Fibroblast of skin of left biceps (primary cell): Measurements from ENCODE around the gene TCEAL4.

Source experiments
- DNase-seq, 2 experiments: peaks; one replicate each; pipeline ENCODE4 v3.0.0-alpha.2; 2013; ENCODE audit warnings: low read depth in 2 of 2

The TCEAL4 gene

DNA sequence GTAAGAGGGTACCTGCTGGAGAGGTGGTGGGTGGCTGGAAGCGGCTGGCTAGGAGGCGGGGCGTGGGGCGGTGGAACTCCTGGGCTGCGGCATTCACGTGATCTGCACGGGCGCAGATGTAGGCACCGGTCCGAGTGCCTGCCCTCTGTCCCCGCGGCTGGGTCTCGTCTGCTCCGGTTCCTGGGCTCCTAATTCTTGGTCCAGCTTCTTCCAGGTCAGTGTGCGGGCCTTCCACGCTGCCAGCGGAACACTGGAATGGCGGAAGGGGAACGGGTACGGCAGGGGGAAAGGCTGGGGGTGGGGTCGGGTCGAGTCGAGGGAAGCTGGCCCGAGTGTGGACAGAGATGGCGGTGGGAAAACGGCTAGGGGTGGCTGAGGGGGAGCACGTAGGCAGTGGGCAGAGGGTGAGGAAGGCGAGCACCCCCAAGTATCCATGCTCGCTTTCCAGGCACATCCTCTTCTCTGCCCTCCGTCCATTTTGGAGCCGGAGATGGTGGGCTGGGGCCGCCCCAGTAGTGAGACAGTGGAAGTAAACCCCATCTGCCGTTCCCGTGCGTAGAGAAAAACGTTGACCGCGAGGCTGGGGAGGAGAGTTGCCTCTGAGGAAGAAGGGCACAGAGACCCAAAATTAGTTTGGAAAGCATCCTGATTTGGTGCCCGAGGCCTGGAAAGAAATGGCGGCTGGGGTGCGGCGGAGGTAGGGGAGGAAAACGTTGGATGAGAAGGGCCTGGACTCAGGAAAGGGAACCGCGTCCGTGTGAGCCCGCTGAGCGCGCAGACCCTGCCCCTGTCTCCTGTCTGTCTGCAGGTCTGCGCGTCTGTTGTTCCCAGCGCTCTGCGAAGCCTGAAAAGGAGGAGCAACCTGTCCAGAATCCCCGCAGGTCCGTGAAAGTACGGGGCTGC, at the start of gene TCEAL4:
Gene TCEAL4 (plus strand): TSS at position 105 of the 903 bp plus-strand sequence. CDS start 1,161 bp downstream, outside the sequence.
- no peak for DNase-seq

DNA sequence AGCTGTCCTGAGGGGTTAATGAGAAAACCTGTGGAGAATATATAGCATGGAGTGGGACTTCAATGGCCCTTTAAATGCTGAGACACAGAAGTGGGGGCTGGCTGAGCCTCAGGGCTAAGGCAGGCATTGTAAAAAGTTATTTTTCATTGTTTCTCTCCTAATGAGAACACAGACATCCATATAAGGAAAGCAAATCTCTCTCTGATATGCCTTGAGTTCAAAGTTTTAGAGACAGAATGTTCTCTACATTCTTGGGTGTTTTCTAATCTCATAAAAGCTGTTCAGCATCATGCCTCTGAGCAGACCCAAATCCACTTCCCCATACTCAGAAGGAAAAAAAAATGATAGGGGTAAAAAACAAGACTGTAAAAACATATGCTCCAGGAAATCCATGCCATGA, 49.2 kb upstream of the TCEAL4 start:
- DNase-seq: no peak

DNA sequence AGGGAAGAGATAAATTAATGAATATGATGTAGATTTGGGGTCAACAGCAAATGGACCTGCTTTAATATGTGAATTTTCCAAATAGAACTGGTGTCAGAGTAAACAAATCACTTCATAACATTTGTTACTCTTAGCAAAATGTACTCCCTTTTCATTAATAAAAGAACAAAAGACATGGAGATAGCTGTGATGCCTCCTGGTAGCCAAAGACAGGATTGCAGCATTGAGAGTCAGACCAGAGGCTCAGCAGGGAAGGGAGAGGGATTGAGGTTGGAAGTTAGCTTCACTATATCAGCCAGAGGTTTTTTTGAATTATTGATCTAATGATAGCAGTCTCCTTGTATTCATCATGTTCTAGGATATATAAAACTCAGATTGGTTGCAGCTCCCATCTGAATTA, 48.6 kb upstream of the TCEAL4 start:
- no peak for DNase-seq

DNA sequence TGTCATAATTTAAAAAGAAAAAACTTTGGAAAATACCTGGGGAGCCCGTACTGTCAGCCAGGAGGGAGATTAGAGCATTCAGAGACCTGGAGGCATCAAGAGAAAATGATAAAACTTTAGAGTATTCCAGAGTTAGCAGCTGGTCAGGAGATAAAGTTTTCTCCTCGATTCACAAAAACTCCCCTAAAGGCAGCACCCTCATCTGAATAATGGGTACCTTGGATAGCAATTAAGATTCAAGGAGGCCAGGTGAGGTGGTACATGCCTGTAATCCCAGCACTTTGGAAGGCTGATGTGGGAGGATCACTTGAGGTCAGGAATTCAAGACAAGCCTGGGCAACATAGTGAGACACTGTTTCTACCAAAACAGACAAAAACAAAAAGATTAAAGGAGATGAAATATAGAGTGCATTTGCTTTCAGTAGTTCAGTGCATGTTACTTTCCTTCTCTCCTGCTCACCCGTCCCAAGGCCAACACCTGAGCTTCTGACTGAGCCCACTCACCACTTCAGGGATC, 47.4 kb upstream of the TCEAL4 start:
- no peak for DNase-seq

DNA sequence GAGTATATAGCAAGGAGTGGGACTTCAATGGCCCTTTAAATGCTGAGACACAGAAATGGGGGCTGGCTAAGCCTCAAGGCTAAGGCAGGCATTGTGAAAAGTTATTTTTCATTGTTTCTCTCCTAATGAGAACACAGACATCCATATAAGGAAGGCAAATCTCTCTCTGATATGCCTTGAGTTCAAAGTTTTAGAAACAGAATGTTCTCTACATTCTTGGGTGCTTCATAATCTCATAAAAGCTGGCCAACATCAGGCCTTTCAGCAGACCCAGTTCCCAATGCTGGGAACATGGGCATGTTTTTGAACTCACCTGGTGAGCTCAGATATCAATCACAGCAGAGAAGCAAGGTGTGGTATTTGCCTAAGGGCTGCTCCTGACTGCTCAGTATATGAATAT, 46.6 kb upstream of the TCEAL4 start:
- DNase-seq: no peak

DNA sequence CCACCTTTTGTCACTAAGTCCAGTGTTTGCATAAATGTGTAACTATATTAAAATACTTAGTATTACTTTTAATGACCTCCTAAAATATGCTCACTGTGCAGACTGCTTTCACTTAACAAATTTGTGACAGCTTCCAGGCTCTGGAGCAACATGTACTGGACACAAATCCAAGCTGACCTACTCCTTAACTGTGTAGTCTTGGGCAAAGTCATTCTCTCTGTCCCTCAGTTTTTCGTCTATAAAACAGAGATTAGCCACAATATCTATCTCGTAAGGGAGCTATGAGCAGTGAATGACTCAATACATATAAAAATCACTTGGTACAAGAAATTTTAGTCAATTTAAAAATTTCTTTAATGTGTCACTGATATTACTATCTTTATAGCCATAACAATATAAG, 45.6 kb upstream of the TCEAL4 start:
- DNase-seq: no peak

DNA sequence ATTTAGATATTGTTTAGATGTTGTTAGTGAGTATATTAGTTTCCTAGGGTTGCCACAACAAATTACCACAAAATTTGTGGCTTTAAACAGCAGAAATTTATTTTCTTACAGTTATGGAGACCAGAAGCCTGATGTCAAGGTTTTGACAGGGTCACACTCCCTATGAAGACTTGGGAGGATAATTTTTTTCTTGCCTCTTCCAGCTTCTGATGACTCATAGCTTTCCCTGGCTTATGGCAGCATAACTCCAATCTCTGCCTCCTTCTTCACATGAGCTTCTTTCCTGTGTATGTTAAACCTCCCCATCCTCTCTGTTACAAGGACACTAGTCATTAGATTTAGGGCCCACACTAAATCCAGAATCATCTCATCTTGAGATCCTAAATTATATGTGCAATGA, 45.2 kb upstream of the TCEAL4 start:
- DNase-seq: no peak

DNA sequence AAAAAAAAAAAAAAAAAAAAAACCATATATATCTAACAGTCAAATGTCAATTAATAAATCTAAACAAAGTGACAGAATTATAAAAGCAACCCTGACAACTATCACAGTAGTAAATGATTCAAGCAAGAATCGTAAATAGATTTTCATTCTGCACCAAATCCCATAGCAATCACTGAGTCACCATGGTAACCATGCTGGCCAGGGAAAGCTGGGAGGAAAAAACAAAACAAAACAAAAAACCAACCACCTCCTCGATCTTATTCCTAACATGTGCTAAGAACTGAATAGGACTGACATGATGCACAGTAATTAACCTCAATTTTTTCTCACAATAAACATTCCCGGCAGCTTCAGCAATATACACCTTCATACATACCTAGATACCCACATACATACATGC, 35.4 kb upstream of the TCEAL4 start:
- DNase-seq: no peak

DNA sequence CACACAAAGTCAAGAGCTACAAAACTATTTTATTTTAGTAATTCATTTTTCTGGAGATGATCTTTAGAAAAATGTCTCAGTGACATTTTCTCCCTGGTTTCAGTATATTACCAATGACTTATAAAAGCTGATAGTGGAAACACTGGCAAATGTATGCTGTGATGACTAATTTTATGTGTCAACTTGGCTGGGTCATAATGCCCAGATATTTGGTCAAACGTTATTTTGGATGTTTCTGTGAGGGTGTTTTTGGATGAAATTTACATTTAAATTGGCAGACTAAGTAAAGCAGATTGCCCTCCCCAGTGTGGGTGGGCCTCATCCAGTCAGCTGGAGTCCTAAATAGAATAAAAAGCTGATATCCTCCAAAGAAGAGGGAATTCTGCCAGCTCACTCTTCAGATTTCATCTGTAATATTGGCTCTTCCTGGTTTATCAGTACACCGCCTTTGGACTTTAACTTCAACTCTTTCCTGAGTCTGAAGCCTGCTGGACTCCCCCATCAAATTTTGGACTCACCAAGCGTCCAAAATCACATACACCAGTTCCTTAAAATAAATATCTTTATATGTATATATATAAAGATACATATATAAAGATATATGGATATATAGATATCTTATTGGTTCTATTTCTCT, 34.8 kb upstream of the TCEAL4 start:
- no peak for DNase-seq

DNA sequence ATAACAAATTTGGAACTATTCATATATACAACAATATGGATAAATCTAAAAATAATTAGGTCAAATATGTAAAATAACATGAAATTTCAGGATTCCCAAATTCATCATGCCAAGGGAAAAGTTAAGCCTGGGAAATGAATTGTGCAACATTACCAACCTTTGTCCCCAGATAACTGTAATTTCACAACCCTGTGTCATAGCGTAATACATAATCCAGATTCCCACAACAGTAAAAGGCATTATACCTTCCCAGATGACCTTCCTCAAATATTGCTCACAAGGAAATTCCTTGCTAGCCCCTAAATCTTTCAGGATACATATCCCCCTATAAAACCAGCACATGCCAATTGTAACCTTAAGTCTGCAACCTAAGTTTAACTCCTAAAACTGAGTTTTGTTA, 33.1 kb upstream of the TCEAL4 start:
- DNase-seq: no peak

DNA sequence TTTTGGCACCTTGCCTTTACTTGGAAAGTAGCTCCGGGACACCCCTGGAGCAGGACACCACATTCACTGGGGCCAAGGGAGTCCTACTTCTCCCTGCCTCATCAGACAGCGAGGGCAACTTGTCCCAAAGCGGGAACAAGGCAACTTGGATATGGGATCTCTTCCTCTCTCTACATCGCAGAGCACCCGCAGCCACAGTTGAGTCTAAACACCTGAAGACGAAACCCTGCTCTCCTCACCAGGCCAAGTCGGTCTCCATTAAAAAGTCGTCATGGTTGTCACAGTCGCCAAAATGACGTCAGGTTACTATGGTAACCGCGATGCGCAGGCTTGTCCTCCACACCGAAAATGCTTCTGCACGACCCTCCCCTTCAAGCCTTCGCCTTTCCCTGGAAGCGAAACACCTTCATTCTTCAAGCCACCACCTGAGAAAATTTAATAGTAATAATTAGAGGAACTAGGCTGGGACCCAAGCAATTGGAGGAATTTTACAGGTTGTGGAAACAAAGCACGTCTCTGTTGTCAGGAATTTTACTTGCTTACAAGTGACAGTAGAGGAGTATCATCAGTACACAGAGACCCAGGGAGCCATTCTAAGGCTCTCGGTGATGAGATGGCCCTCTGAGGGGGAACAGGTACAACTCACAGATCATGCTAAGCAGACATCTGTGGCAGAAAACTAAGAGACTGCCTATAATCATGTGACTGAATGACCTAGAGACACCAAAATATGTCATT, 30.5 kb upstream of the TCEAL4 start:
- peak in 1 of 2 experiments; percentile 21 for DNase-seq

DNA sequence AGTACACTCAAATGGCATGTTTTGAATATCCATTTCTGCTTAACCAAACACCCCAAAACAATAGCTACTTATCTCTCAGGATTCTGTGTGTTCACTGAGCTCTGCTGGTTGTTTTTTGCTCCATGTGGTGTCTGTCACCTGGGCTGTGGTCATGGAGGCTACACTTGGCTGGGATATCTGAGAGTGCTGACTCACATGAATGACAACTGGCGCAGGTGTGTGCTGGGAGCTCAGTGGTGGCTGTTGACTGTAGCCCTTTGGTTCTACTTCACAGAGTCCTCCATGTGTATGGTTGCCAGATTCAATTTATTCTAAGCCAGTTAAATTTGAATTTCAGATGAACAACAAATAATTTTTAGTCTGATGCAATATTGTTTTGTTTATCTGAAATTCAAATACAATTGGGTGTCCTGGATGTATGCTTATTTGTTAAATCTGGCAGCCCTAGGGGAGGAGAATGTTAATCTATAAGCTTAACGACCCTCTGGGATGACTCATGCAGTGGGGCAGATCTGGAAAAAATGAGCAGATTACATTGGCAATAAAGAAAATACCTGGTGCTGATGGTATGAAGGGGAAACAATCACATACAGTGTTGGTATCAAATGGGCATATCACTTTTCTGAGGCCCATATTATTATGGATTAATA, 28.2 kb upstream of the TCEAL4 start:
- DNase-seq: no peak

DNA sequence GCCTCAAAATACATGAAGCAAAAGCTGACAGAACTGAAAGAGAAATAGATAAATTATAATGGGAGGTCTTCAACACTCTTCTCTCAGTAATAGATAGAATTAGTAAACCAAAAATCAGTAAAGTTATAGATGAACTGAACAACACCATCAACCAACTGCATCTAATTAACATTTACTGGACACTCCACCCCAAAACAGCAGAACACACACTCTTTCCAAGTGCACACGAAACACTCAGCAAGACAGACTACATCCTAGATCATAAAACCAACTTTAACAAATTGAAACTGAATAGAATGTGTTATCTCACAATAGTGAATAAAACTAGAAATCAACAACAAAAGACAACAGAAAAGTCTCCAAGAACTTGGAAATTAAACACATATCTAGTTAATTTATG, 25.1 kb upstream of the TCEAL4 start:
- DNase-seq: no peak

DNA sequence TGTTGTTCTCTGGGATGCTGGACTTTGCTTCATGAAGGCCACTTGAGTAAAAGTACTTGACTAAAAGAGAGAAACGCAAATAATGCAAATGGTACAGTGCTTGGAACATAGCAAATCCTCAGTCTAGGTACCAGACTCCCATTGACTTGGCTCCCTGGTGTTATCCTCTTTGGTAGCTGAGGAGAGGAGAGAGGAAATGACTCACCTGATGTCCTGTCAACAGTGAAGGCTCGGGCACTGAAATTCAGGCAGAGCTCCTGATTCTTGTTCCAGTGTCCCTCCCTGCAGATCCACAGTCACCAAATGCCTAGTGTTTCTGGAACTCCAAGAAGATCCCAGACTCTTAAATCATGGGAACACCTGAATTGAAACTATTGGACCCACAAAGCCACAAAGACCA, 22.5 kb upstream of the TCEAL4 start:
- no peak for DNase-seq

DNA sequence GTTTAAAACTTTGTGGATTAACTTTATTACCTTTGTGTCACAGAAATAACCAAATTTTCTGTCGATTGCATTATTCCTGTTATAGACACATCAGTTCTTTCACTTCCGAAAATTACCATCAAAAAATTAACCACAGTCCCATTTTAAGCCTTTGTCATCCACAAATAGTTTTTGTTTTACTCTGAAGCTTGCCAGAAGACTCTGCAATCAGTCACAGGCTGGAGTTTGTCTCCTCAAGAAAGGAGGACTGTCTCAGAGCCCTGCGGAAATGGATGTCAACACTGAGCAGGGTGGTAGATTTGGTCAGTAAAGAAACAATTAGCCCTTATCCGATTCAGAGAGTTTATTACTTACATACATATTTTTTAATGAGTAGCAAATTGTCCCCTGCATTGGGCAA, 20.1 kb upstream of the TCEAL4 start:
- no peak for DNase-seq

DNA sequence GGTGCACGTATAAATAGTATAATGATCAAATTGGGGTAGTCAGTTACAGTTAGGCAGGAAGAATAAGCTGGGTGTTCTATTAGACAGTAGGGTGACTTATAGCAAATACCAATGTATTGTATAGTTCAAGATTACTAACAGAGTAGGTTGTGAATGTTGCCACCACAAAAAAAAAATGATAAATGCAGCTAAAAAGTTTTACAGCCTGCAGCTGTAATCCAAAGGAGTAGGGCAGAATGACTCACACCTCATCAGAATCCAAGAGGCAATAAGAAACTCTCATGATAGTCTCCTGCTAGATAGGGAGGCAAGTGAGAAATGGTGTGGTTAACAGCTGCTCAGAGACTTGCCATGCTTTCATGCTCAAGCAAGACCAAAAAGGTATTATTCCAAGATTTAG, 19.6 kb upstream of the TCEAL4 start:
- DNase-seq: peak; percentile 29 to 36

DNA sequence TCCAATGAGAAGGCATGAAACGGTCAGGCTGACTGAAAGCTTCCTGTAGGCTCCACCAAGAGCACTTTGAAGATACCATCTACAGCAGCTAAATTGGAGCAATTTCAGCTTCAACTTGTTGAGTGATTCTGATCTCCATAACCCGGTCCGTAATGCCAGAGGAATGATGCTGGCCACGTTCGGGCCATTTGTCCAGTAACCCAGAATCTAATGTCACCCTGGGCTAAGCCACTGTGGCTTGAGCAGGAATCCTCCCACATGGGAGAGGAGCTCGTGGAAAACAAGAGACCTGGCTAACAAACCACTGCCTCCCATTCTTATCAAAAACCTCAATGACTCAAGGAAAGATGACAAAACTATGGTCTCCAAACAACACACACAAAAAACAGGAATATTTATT, 14.2 kb upstream of the TCEAL4 start:
- DNase-seq: no peak

DNA sequence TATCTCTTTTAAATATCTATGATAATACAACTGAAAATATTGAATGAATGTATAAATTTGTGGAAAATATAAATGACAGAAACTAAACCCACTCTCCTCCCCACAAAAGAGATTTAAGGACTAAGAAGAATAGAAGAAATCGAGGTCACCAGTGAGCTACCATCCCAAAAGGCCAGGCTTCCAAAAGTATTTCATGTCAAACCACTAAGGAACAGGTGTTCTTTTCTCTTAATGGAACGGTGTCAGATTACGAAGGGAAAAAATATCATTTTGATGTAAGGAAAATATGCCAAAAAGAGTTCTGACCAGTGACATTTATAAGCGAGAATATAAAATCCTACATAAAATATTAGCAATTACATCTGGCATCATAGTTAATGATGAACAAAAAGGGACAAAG, 13.6 kb upstream of the TCEAL4 start:
- DNase-seq: no peak

DNA sequence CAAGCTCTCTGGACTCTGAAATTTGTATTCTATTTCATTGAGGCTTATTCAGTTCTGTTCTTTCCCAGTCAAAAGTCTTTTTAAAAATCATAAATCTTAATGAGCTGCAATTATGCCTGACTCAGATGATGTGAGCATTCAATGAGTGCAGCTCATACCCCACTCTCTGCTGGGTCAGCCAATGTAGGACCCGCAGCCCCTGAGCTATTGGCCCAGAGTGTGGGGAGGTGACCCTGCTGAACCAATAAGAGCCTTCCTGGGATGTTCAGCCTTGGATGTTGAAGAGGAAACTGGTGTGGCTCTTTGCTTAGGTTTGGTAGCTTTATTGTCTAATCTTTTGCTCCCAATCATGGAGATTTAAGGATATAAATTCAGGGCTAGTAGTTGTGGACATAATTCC, 12.1 kb upstream of the TCEAL4 start:
- DNase-seq: no peak

DNA sequence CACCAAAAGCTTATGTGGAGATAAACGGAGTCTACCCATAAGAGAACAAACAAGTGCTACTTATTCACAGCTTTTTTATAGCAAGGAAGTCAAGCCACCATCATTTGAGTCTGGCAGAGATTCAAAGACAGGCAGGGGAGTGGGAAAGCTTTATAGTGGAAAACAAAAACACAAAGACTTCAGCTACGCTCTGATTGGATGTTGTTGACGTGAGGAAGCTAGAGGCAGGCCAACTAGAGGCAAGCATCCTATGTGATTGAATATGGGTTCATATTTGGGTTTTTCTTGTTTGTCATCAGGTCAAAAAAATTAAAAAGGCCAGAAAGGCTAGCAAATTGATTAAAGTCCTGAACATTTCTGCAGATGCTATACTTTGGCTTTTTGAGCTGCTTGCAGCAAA, 719 bp upstream of the TCEAL4 start:
- DNase-seq: no peak

DNA sequence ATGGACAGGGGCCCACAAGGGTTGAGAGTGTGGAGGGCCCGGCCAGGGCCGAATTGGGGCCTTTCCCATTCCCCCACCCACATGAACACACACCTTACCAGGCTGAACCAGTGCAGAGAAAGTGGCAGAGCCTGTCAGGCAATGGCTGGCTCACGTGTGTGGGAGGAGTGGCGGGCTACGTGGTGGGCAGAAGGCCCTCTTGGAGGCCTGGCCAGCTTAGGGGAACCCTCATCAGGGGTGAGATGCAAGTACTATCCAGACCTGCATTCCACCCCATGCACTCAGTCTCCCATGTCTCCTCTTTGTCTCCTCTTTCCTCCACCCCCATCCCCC, 965 bp downstream of the TCEAL4 start:
- DNase-seq: no peak

DNA sequence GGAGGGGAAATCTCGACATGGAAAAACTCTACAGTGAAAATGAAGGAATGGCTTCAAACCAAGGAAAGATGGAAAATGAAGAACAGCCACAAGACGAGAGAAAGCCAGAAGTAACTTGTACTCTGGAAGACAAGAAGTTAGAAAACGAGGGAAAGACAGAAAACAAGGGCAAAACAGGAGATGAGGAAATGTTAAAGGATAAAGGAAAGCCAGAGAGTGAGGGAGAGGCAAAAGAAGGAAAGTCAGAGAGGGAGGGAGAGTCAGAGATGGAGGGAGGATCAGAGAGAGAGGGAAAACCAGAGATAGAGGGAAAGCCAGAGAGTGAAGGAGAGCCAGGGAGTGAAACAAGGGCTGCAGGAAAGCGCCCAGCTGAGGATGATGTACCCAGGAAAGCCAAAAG, 1.3 kb downstream of the TCEAL4 start:
- DNase-seq: no peak
